DOHH2 (cell line): ENCODE results near the gene RANGAP1.

Experiments
- H3F3A ChIP-seq: fragments of 200-600 bp; sonication (generic), shearing (Covaris generic); 2 replicates; pipeline ENCODE4 v1.6.0; 2016; ENCODE audit warnings: antibody characterized with exemption, mild to moderate bottlenecking; ENCODE audit not compliant: control insufficient read depth, insufficient read depth
- H3K27ac ChIP-seq: fragments of 200-600 bp; sonication (generic); 2 replicates; pipeline ENCODE4 v1.5.1; 2014; ENCODE audit warnings: low read depth, mild to moderate bottlenecking, low read length, moderate library complexity
- H3K27me3 ChIP-seq: fragments of 200-600 bp; sonication (generic); 2 replicates; pipeline ENCODE4 v1.6.1; 2014; ENCODE audit warnings: mild to moderate bottlenecking, low read length, mixed read lengths; ENCODE audit not compliant: control insufficient read depth
- H3K36me3 ChIP-seq: fragments of 200-600 bp; sonication (generic); 2 replicates; pipeline ENCODE4 v1.6.1; 2014; ENCODE audit warnings: mild to moderate bottlenecking, low read length, moderate library complexity, mixed read lengths; ENCODE audit not compliant: control insufficient read depth
- H3K4me1 ChIP-seq: fragments of 200-600 bp; sonication (generic); 2 replicates; pipeline ENCODE4 v1.6.1; 2014; ENCODE audit warnings: mild to moderate bottlenecking, low read length, mixed read lengths; ENCODE audit not compliant: control insufficient read depth
- H3K4me2 ChIP-seq: fragments of 200-600 bp; sonication (generic); 2 replicates; pipeline ENCODE4 v1.6.0; 2014; ENCODE audit warnings: mild to moderate bottlenecking, low read length, moderate library complexity
- H3K4me3 ChIP-seq: fragments of 200-600 bp; sonication (generic); 2 replicates; pipeline ENCODE4 v1.5.1; 2014; ENCODE audit warnings: mild to moderate bottlenecking, low read length, mixed read lengths
- H3K79me2 ChIP-seq: fragments of 200-600 bp; sonication (generic); 2 replicates; pipeline ENCODE4 v1.6.1; 2014; ENCODE audit warnings: mild to moderate bottlenecking, low read length, mixed read lengths; ENCODE audit not compliant: control insufficient read depth
- H3K9me2 ChIP-seq: fragments of 200-600 bp; sonication (generic); replicated peaks from 2 replicates; pipeline ENCODE4 v1.6.1; 2014; ENCODE audit warnings: mild to moderate bottlenecking, low read length, mixed read lengths; ENCODE audit not compliant: control insufficient read depth
- H3K9me3 ChIP-seq: fragments of 200-600 bp; sonication (generic); 2 replicates; pipeline ENCODE4 v1.6.1; 2014; ENCODE audit warnings: antibody characterized with exemption, low read length, mixed read lengths; ENCODE audit not compliant: control insufficient read depth, insufficient read depth
- H4K20me1 ChIP-seq: fragments of 200-600 bp; sonication (generic); 2 replicates; pipeline ENCODE4 v1.6.0; 2014; ENCODE audit warnings: low read depth, mild to moderate bottlenecking, antibody characterized with exemption, low read length, moderate library complexity; ENCODE audit not compliant: control insufficient read depth, insufficient read depth
- EZH2phosphoT487 ChIP-seq: fragments of 200-600 bp; sonication (generic); IDR thresholded peaks from 2 replicates; pipeline ENCODE4 v1.6.1; 2017; ENCODE audit warnings: borderline replicate concordance, mild to moderate bottlenecking, antibody characterized with exemption, low read length, moderate library complexity, mixed read lengths
- TF ChIP-seq, protein P1 (sequence below): fragments of 200-600 bp; sonication (generic); IDR thresholded peaks from one replicate; pipeline ENCODE4 v1.5.1; 2014; ENCODE audit warnings: antibody characterized with exemption, mild to moderate bottlenecking, low read depth, low read length; ENCODE audit not compliant: poor library complexity, severe bottlenecking

Gene RANGAP1

DNA sequence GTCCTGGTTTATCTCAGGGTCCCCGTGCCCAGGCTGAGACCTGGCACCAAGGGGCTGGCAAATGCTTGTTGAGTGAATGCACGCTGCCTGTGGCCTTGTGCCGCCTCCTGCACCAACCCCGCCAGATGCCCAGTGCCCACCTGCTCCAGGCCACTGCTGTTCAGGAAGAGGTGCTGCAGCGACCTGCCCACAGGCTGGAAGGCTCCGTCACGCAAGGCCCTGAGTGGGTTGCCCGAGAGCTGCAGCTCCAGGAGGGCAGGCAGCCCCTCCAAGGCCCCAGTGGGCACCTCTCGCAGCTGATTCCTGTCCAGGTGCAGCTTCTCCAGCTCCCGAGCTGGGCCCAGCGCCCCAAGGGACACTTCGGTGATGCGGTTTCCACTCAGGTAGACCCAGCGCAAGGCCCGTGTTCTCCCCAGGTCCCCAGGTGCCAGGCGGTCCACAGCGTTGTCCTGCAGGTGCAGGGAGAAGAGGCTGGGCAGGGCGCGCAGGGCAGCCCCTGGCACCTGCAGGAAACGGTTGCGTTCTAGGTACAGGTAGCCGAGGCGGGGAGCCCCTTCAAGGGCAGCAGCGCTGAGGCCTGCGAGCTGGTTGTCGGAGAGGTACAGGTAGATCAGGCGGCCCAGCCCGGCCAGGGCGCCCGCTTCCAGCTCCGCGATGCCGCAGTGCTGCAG lies 48.8 kb downstream of the RANGAP1 start:
- Histone ChIP-seq H3K9me2 (no peaks in the 10 kb centered on the region), H3K27me3 (peaks cover 5% of the 10 kb centered on the region), H3F3A (no peaks in the 10 kb centered on the region), H3K4me2 (peak overlapping the region; percentile 72), H3K36me3 (no peaks in the 10 kb centered on the region), H3K79me2 (no peaks in the 10 kb centered on the region), H3K4me3 (peak overlapping the region; percentile 65), H4K20me1 (peaks cover 3% of the 10 kb centered on the region; the same call in 1 of the 2 replicates), H3K4me1 (peaks cover 12% of the 10 kb centered on the region), H3K9me3 (no peaks in the 10 kb centered on the region), H3K27ac (no peak overlapping the region)
- TF ChIP-seq, protein P1, sequence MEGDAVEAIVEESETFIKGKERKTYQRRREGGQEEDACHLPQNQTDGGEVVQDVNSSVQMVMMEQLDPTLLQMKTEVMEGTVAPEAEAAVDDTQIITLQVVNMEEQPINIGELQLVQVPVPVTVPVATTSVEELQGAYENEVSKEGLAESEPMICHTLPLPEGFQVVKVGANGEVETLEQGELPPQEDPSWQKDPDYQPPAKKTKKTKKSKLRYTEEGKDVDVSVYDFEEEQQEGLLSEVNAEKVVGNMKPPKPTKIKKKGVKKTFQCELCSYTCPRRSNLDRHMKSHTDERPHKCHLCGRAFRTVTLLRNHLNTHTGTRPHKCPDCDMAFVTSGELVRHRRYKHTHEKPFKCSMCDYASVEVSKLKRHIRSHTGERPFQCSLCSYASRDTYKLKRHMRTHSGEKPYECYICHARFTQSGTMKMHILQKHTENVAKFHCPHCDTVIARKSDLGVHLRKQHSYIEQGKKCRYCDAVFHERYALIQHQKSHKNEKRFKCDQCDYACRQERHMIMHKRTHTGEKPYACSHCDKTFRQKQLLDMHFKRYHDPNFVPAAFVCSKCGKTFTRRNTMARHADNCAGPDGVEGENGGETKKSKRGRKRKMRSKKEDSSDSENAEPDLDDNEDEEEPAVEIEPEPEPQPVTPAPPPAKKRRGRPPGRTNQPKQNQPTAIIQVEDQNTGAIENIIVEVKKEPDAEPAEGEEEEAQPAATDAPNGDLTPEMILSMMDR, result no peak
- TF ChIP-seq EZH2phosphoT487, result no peak

DNA sequence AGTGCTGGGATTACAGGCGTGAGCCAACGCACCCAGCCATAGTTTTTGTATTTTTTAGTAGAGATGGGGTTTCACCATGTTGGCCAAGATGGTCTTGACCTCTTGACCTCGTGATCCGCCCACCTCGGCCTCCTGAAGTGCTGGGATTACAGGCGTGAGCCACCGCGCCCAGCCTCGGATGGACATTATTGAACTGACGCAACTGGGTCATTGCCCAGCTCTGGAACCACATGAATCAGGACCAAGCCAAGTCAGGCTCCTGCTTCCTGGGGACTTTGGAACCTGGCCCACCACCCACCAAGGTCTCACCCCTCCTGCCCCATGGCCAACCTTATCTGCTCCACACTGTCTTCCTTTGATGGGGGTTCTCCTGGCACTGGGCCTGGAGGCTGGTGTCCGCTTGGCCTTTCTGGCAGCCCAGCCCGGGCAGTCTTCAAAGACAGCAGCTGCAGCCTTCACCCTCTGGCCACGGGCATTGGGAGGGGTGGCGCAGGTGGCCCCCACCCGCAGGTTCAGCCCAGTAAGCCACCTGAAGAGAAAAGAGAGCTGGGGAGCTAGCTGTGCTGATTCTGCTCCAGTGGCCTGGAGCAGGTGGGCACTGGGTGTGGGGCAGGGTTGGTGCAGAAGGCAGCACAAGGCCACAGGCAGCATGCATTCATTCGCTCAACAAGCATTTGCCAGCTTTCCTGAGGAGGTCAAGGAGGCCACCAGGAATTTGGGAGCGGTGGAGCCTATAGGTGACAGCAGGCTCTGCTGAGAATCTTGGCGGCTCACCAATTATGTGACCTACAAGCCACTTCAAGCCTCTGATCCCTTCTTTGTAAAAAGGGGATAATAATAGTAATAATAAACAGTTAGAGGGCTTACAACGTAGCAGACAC lies 50.9 kb downstream of the RANGAP1 start:
- peaks cover 5% of the 10 kb centered on the region for H3K27me3 ChIP-seq
- H3K4me2 ChIP-seq, result no peak overlapping the region

DNA sequence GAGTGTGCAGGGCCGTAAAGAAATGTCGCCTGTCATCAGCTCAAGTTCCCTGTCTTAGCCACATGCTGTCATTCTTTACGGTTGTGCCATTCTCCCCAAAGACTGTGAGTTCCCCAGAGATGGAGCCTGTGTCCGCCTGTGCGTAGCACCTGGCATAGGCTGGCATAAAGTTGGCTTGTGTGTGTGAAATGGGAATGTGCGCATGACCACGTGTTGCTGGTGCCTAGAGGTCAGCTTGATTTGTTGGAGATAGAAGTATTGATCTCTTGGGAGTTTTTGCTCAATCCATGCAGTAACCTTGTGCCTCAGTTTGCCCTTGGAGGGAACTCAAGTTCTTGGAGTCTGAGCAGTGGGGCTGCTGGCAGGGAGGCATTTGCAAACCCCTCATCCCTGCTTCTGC lies 54.6 kb downstream of the RANGAP1 start:
- no peaks in the 10 kb centered on the region for H3K4me1 ChIP-seq
- H3K27ac ChIP-seq, result no peak overlapping the region
- no peak for TF ChIP-seq EZH2phosphoT487
- TF ChIP-seq, protein P1, result no peak
- H3F3A ChIP-seq, result no peaks in the 10 kb centered on the region
- H3K4me2 ChIP-seq, result no peak overlapping the region
- H3K27me3 ChIP-seq, result no peaks in the 10 kb centered on the region
- H3K9me2 ChIP-seq, result no peaks in the 10 kb centered on the region
- no peak overlapping the region for H3K4me3 ChIP-seq
- H3K36me3 ChIP-seq, result peaks cover 40% of the 10 kb centered on the region
- H3K79me2 ChIP-seq, result no peaks in the 10 kb centered on the region
- H3K9me3 ChIP-seq, result no peaks in the 10 kb centered on the region
- peaks cover 7% of the 10 kb centered on the region; the same call in 1 of the 2 replicates for H4K20me1 ChIP-seq

More for the DNA sequence above, 50.9 kb downstream of the RANGAP1 start:
- Histone ChIP-seq H3F3A (no peaks in the 10 kb centered on the region), H3K9me3 (no peaks in the 10 kb centered on the region), H3K4me1 (peaks cover 12% of the 10 kb centered on the region), H3K27ac (no peak overlapping the region), H4K20me1 (peaks cover 7% of the 10 kb centered on the region; the same call in 1 of the 2 replicates), H3K4me3 (no peak overlapping the region), H3K9me2 (no peaks in the 10 kb centered on the region), H3K36me3 (peaks cover 14% of the 10 kb centered on the region), H3K79me2 (no peaks in the 10 kb centered on the region)
- no peak for TF ChIP-seq EZH2phosphoT487
